AG04450 (cell line): ENCODE data around the gene RPS19BP1. TPM values are rescaled to one million over a fixed set of nuclear protein-coding genes. Genes with fewer than 3 reads are reported as not detected.

ENCODE experiments used
- CTCF ChIA-PET: fragments of 300-600, 350-600 bp; formaldehyde crosslinking; extraction: SDS; loops from one replicate; lab custom pipeline; 2022; ENCODE audit warnings: antibody characterized with exemption, inconsistent platforms; lab: Charles Lee
- POLR2A ChIA-PET: fragments of 350-600 bp; formaldehyde crosslinking; extraction: SDS; loops from one replicate; lab custom pipeline; 2021; ENCODE audit warnings: antibody characterized with exemption, inconsistent platforms; lab: Yijun Ruan, JAX
- DNase-seq: peaks from one replicate; pipeline ENCODE4 v3.0.0-alpha.2; 2011; ENCODE audit warnings: low read depth, low spot score
- H3K27ac ChIP-seq: one replicate; pipeline ENCODE4 v1.5.1; 2012; ENCODE audit warnings: low read depth, low read length, control low read depth
- H3K27me3 ChIP-seq: one replicate; pipeline ENCODE4 v1.6.0; 2012; ENCODE audit warnings: low read length; ENCODE audit not compliant: control insufficient read depth, insufficient read depth
- H3K4me3 ChIP-seq: 2 replicates; pipeline ENCODE4 v1.5.1; 2011; ENCODE audit warnings: mild to moderate bottlenecking, low read depth, low read length, control low read depth
- H3K9me3 ChIP-seq: 2 replicates; pipeline ENCODE4 v1.5.1; 2012; ENCODE audit warnings: low read length; ENCODE audit not compliant: control insufficient read depth, insufficient read depth
- polyA minus RNA-seq: library from RNA; depleted of rRNA, polyadenylated mRNA; stranded (reverse); fragments of >200 nt; gene quantifications from 2 replicates; pipeline ENCODE4 v1.2.3, GENCODE V29; 2011; rRNA and poly(A)+ RNA removed
- polyA plus RNA-seq: library from polyadenylated mRNA; depleted of rRNA; stranded (reverse); fragments of >200 nt; gene quantifications from 2 replicates; pipeline ENCODE4 v1.2.3, GENCODE V29; 2011; rRNA removed
- TF ChIP-seq, protein P1 (sequence below): IDR thresholded peaks from 2 replicates; pipeline ENCODE4 v1.5.1; 2011; ENCODE audit warnings: low read depth, low read length, control low read depth, inconsistent platforms

RPS19BP1 gene, protein sequence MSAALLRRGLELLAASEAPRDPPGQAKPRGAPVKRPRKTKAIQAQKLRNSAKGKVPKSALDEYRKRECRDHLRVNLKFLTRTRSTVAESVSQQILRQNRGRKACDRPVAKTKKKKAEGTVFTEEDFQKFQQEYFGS
- 50.8 and 53.0 TPM in 2 replicates for polyA plus RNA-seq
- 7.3 and 9.3 TPM in 2 replicates for polyA minus RNA-seq

GRCh38 chr22:39532215-39533073 is at the start of gene RPS19BP1:
Gene RPS19BP1 (minus strand): TSS chr22:39532748. CDS start chr22:39532738, 10 bp downstream.
- POLR2A ChIA-PET, result interaction anchor here (0.8 to 1.3 kb wide), 4 partner anchors 8 to 512 kb away, joined by 3 to 4 read pairs (median 4); partner anchors contain the start of gene ATF4
- Histone ChIP-seq H3K4me3 (peak within 1 kb of the TSS; percentile 95), H3K27me3 (no peaks in the 10 kb centered on the region), H3K27ac (peak within 1 kb of the TSS; percentile 21), H3K9me3 (no peaks in the 10 kb centered on the region; the same call in 1 of the 2 replicates)
- CTCF ChIA-PET, result interaction anchor here (1.5 kb wide), 1 partner anchor 492 kb away, joined by 7 read pairs; no protein-coding TSS in a partner anchor
- peak; percentile 98 for DNase-seq
- TF ChIP-seq, protein P1, sequence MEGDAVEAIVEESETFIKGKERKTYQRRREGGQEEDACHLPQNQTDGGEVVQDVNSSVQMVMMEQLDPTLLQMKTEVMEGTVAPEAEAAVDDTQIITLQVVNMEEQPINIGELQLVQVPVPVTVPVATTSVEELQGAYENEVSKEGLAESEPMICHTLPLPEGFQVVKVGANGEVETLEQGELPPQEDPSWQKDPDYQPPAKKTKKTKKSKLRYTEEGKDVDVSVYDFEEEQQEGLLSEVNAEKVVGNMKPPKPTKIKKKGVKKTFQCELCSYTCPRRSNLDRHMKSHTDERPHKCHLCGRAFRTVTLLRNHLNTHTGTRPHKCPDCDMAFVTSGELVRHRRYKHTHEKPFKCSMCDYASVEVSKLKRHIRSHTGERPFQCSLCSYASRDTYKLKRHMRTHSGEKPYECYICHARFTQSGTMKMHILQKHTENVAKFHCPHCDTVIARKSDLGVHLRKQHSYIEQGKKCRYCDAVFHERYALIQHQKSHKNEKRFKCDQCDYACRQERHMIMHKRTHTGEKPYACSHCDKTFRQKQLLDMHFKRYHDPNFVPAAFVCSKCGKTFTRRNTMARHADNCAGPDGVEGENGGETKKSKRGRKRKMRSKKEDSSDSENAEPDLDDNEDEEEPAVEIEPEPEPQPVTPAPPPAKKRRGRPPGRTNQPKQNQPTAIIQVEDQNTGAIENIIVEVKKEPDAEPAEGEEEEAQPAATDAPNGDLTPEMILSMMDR, result no peak

DNA sequence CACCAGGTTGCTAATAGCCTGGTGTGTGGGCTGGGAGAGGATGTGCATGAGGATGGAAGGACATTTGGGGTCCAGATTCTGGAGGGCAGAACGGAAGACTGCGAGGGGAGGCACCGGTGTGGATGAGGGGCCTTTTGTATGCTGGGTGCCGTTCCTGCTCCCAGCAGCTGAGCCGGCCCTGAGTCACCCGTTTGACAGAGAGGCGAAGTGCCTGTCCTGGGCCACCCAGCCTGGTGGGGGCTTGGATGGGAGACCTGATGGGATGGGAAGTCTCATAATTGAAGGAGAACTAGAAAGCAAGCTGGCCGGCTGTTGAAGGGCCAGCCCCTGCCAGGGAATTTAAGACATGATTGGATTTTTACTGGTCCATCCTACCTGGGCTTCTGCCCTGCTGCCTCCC is 48.8 kb upstream of the RPS19BP1 start:
- POLR2A ChIA-PET, result no interaction called here

DNA sequence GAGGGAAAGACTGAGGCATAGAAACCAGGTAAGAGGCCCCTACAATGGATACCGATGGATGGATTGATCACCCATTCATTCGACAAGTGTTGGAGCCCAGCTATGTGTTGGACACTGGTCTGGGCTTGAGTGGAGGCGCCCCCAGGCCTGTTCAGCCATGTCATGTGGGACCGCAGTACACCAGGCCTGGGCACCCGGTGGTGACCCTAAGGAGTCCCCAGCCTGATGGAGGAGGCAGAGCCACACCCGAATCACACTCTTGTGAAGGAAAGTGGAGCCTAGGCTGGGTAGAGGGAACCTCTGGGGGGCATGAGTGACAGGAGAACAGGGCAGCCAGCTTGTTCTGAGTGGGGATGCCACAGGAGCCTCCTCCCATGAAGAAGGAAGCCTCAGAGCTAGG is 48.2 kb upstream of the RPS19BP1 start:
- Histone ChIP-seq H3K9me3 (no peaks in the 10 kb centered on the region; the same call in 1 of the 2 replicates), H3K27me3 (peaks cover 32% of the 10 kb centered on the region), H3K4me3 (no peak overlapping the region), H3K27ac (no peak overlapping the region)
- POLR2A ChIA-PET, result no interaction called here
- no peak for DNase-seq
- TF ChIP-seq, protein P1, result no peak
- CTCF ChIA-PET, result no interaction called here

More for the DNA sequence above, 48.8 kb upstream of the RPS19BP1 start:
- H3K27me3 ChIP-seq, result peaks cover 32% of the 10 kb centered on the region
- no peak overlapping the region for H3K27ac ChIP-seq
- CTCF ChIA-PET, result no interaction called here
- DNase-seq, result no peak
- TF ChIP-seq, protein P1, result no peak
- no peak overlapping the region for H3K4me3 ChIP-seq
- no peaks in the 10 kb centered on the region; the same call in 1 of the 2 replicates for H3K9me3 ChIP-seq

DNA sequence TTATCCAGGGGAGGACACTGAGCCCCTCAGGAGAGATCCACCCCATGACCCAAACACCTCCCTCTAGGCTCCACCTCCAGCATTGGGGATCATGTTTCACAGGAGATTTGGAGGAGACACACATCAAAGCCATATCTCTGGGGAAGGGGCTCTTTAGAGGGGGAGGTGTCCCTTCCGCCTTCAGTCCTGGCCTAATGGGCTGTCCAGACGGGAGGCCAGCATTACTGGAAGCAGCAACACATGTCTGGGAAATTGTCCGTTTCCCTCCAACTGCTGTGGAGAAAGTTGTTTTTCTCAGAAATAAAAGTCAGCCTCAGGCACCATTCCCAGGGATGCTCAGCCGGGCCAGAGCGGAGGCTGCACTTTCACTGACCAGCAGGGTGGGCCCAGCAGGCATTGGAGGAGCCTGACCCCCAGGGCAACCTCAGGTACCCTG is 47.5 kb upstream of the RPS19BP1 start:
- ChIA-PET POLR2A (interaction anchor here (0.7 kb wide), 1 partner anchor 326 kb away, joined by 4 read pairs; no protein-coding TSS in a partner anchor), CTCF (no interaction called here)
- Histone ChIP-seq H3K4me3 (no peak overlapping the region), H3K27me3 (peaks cover 32% of the 10 kb centered on the region), H3K27ac (no peak overlapping the region), H3K9me3 (no peaks in the 10 kb centered on the region; the same call in 1 of the 2 replicates)
- DNase-seq, result no peak
- TF ChIP-seq, protein P1, result no peak
